B cell (primary cell): Measurements from ENCODE around the gene CCNYL1. TPM values are rescaled to one million over a fixed set of nuclear protein-coding genes. Genes with fewer than 3 reads are reported as not detected.

Source experiments
- ATAC-seq: fragments of 200-7000 bp; cut with Tn5 transposase; one replicate; pipeline ENCODE4 v1.10.0; 2021; ENCODE audit warnings: low read depth, mild to moderate bottlenecking, moderate number of reproducible peaks, moderate library complexity
- CTCF ChIA-PET: fragments of 350-600 bp; sonication (Branson Sonifier 250); formaldehyde crosslinking; loops from one replicate; lab custom pipeline; 2021; ENCODE audit warnings: antibody characterized with exemption, inconsistent platforms; lab: Charles Lee
- POLR2A ChIA-PET: fragments of 350-600 bp; sonication (Branson Sonifier 250); formaldehyde crosslinking; loops from one replicate; lab custom pipeline; 2021; ENCODE audit warnings: antibody characterized with exemption; lab: Charles Lee
- DNase-seq: peaks from one replicate; pipeline ENCODE4 v3.0.0; 2013
- H2AFZ ChIP-seq: 2 replicates; pipeline ENCODE4 v1.6.1; 2012; ENCODE audit warnings: mild to moderate bottlenecking, low read depth, low read length; ENCODE audit not compliant: insufficient read depth, poor library complexity, severe bottlenecking
- H3K27ac ChIP-seq, 2 donors: 1 replicate in 1 of 2; 2 replicates in 1 of 2; pipeline ENCODE4 v1.5.1; 2012 to 2013; ENCODE audit warnings: low read length in 2 of 2, mild to moderate bottlenecking in 2 of 2, moderate library complexity in 1 of 2
- H3K27me3 ChIP-seq, 4 experiments: fragments of 200-600 bp in 1 of 4; sonication (generic) in 1 of 4; replicated peaks in 1 of 4; 1 replicate in 2 of 4; 2 replicates in 2 of 4; pipeline versions ENCODE4 v1.6.1 to v1.7.0; 2013 to 2016; ENCODE audit warnings: low read length in 3 of 4, mild to moderate bottlenecking in 2 of 4, mixed read lengths in 1 of 4, moderate library complexity in 1 of 4; ENCODE audit not compliant: insufficient read depth in 4 of 4, control insufficient read depth in 3 of 4; ENCODE audit errors: control extremely low read depth in 1 of 4
- H3K36me3 ChIP-seq, 2 experiments: replicated peaks in 1 of 2; 1 replicate in 1 of 2; 2 replicates in 1 of 2; pipeline versions ENCODE4 v1.6.1 to v1.7.1; 2013; ENCODE audit warnings: low read length in 1 of 2; ENCODE audit not compliant: insufficient read depth in 2 of 2, control insufficient read depth in 1 of 2; ENCODE audit errors: control extremely low read depth in 1 of 2, extremely low read depth in 1 of 2
- H3K4me1 ChIP-seq, 2 donors: fragments of 200-600 bp in 1 of 2; sonication (generic) in 1 of 2; 1 replicate in 1 of 2; 2 replicates in 1 of 2; pipeline versions ENCODE4 v1.5.1 to v1.6.1; 2013 to 2017; ENCODE audit warnings: low read length in 2 of 2; ENCODE audit not compliant: control insufficient read depth in 2 of 2, insufficient read depth in 2 of 2
- H3K4me2 ChIP-seq: replicated peaks from 2 replicates; pipeline ENCODE3; 2012; ENCODE audit warnings: mild to moderate bottlenecking, low read depth, low read length; ENCODE audit not compliant: poor library complexity, severe bottlenecking
- H3K4me3 ChIP-seq, 5 experiments: fragments of 200-600 bp in 1 of 5; sonication (generic) in 1 of 5; 1 replicate in 3 of 5; 2 replicates in 2 of 5; pipeline versions ENCODE4 v1.5.1 to v1.7.0; 2011 to 2016; ENCODE audit warnings: low read length in 4 of 5, mild to moderate bottlenecking in 4 of 5, low read depth in 2 of 5, control low read depth in 1 of 5, moderate library complexity in 1 of 5; ENCODE audit not compliant: insufficient read depth in 1 of 5; ENCODE audit errors: control extremely low read depth in 1 of 5, extremely low read depth in 1 of 5
- H3K79me2 ChIP-seq: fragments of 200-600 bp; sonication (generic); one replicate; pipeline ENCODE4 v1.6.0; 2016; ENCODE audit warnings: low read length; ENCODE audit not compliant: control insufficient read depth, insufficient read depth
- H3K9ac ChIP-seq: fragments of 200-600 bp; sonication (generic); 2 replicates; pipeline ENCODE4 v1.6.1; 2017; ENCODE audit warnings: mild to moderate bottlenecking, low read length, moderate library complexity
- H3K9me3 ChIP-seq, 3 donors: one replicate each; pipeline versions ENCODE4 v1.6.1 to v1.7.1; 2013; ENCODE audit warnings: low read length in 2 of 3; ENCODE audit not compliant: control insufficient read depth in 2 of 3, insufficient read depth in 1 of 3; ENCODE audit errors: control extremely low read depth in 1 of 3
- H4K20me1 ChIP-seq: 2 replicates; pipeline ENCODE4 v1.6.0; 2012; ENCODE audit warnings: mild to moderate bottlenecking, low read length; ENCODE audit not compliant: insufficient read depth, control insufficient read depth, poor library complexity, severe bottlenecking
- H3K27ac Mint-ChIP-seq: one replicate; pipeline ENCODE4 v1.8.0; 2021; ENCODE audit warnings: mixed read lengths
- H3K27me3 Mint-ChIP-seq: one replicate; pipeline ENCODE4 v1.8.0; 2021; ENCODE audit warnings: mixed read lengths
- H3K4me1 Mint-ChIP-seq: one replicate; pipeline ENCODE4 v1.8.0; 2021; ENCODE audit warnings: mixed read lengths
- H3K4me3 Mint-ChIP-seq: one replicate; pipeline ENCODE4 v1.8.0; 2021; ENCODE audit warnings: mixed read lengths
- H3K9me3 Mint-ChIP-seq: one replicate; pipeline ENCODE4 v1.8.0; 2022; ENCODE audit warnings: mixed read lengths; ENCODE audit not compliant: insufficient read depth
- EZH2 ChIP-seq: IDR thresholded peaks from 2 replicates; pipeline ENCODE4 v1.6.1; 2012; ENCODE audit warnings: borderline replicate concordance, low read depth, mild to moderate bottlenecking, moderate library complexity, low read length; ENCODE audit not compliant: insufficient read depth, poor library complexity, severe bottlenecking
- WGBS: methylation state at CpG from one replicate; pipeline ENCODE4 v1.1.5; 2013; ENCODE audit warnings: missing lambda C conversion rate; ENCODE audit not compliant: insufficient coverage; 5-methylcytosine and 5-hydroxymethylcytosine counted together
- intact Hi-C: fragments of 100-400 bp; cut with micrococcal nuclease; formaldehyde crosslinking; loops from one replicate; pipeline ENCODE4 v1.10.0; 2022
- polyA plus RNA-seq: library from polyadenylated mRNA; depleted of rRNA; stranded (reverse); fragments of >200 nt; gene quantifications from 2 replicates; pipeline ENCODE4 v1.2.3, GENCODE V29; 2012
- total RNA-seq, 2 donors: library from RNA; stranded (reverse); fragments of 120-200 nt in 1 of 2; gene quantifications; 1 replicate in 1 of 2; 2 replicates in 1 of 2; pipeline versions ENCODE4 v1.2.3 to v1.2.4, GENCODE V29; 2013 to 2022
- TF ChIP-seq, protein P1 (sequence below): fragments of 200-600 bp; IDR thresholded peaks from one replicate; pipeline ENCODE4 v1.8.0; 2022; ENCODE audit warnings: antibody characterized with exemption, mild to moderate bottlenecking

Gene CCNYL1
- total and polyA plus RNA-seq, 2 donors (not counting 1 experiment from before 2014, with no cell fraction given): 8.6 to 14.2 TPM

DNA sequence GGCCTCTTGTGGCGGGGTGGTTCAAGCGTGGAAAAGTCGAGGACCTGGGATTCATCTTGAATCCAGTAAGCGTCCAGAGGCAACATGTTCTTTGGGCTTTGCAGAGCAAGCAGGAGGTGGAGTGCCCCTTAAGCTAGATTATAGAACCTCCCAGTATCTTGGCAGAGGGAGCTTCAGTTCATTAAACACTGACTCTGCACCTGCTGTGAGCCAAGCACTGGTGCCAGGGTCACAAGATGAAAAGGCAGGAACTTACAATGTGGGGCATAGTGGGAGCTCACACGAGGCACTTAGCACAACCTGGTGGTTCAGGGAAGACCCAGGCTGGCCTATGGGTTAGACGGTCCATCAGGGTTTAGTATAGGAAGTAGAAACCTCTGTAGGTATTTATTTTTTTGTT, 65.7 kb downstream of the CCNYL1 start:
- Histone ChIP-seq H3K4me2 (no peak overlapping the region), H4K20me1 (no peaks in the 10 kb centered on the region), H3K9ac (no peak overlapping the region), H3K4me3 (no peak overlapping the region), H3K79me2 (no peaks in the 10 kb centered on the region), H3K27ac (no peak overlapping the region), H3K9me3 (no peaks in the 10 kb centered on the region), H2AFZ (no peak overlapping the region), H3K27me3 (no peaks in the 10 kb centered on the region), H3K36me3 (no peaks in the 10 kb centered on the region), H3K4me1 (no peaks in the 10 kb centered on the region)
- ChIA-PET CTCF (interaction anchor here (1.4 kb wide), 1 partner anchor 257 kb away, joined by 3 read pairs; no protein-coding TSS in a partner anchor), POLR2A (no interaction called here)
- no peak overlapping the region for H3K4me3 Mint-ChIP-seq
- H3K9me3 Mint-ChIP-seq: no peaks in the 10 kb centered on the region
- ATAC-seq (no peak), DNase-seq (no peak)
- no peaks in the 10 kb centered on the region for H3K27me3 Mint-ChIP-seq
- intact Hi-C loops: no loop called here
- no peak for TF ChIP-seq EZH2
- TF ChIP-seq, protein P1, sequence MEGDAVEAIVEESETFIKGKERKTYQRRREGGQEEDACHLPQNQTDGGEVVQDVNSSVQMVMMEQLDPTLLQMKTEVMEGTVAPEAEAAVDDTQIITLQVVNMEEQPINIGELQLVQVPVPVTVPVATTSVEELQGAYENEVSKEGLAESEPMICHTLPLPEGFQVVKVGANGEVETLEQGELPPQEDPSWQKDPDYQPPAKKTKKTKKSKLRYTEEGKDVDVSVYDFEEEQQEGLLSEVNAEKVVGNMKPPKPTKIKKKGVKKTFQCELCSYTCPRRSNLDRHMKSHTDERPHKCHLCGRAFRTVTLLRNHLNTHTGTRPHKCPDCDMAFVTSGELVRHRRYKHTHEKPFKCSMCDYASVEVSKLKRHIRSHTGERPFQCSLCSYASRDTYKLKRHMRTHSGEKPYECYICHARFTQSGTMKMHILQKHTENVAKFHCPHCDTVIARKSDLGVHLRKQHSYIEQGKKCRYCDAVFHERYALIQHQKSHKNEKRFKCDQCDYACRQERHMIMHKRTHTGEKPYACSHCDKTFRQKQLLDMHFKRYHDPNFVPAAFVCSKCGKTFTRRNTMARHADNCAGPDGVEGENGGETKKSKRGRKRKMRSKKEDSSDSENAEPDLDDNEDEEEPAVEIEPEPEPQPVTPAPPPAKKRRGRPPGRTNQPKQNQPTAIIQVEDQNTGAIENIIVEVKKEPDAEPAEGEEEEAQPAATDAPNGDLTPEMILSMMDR: no peak
- H3K4me1 Mint-ChIP-seq: no peaks in the 10 kb centered on the region
- no peak overlapping the region for H3K27ac Mint-ChIP-seq
- 83% methylated on average over 3 of the region's 6 CpGs for WGBS

DNA sequence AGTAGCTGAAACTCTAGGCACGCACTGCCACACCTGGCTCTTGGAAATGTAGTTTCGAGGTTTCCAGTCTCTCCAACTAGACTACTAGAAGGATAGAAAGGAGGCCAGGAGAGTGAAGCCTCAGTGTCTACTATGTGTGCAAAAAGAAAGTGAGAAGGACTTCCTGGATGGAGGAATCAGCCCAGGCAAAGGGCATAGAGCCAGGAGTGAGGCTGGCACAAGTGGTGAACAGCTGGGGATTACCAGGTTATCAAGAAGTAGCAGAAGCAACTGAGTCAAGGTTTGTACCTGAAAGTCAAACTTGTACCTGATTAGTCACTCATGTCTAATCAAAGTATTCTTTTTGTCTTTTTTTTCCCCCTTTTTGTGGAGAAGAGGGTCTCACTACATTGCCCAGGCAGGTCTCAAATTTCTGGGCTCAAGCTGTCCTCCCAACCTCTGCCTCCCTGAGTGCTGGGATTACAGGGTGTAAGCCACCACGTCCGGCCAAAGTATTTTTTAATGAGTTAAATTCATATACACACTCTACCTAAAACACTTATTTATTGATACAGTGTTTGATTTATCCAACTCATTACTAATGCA, 67.0 kb downstream of the CCNYL1 start:
- Histone ChIP-seq H3K4me2 (no peak overlapping the region), H3K4me1 (no peaks in the 10 kb centered on the region), H3K9me3 (no peaks in the 10 kb centered on the region), H3K79me2 (no peaks in the 10 kb centered on the region), H3K27ac (no peak overlapping the region), H4K20me1 (no peaks in the 10 kb centered on the region), H3K36me3 (no peaks in the 10 kb centered on the region), H3K27me3 (peaks cover 0 to 3% (median 0%) of the 10 kb centered on the region in 4 experiments), H2AFZ (no peak overlapping the region), H3K9ac (no peak overlapping the region), H3K4me3 (no peak overlapping the region)
- no peaks in the 10 kb centered on the region for H3K4me1 Mint-ChIP-seq
- no CpG with 5 or more reads among the region's 4 CpGs for WGBS
- H3K9me3 Mint-ChIP-seq: no peaks in the 10 kb centered on the region
- ATAC-seq: no peak
- H3K4me3 Mint-ChIP-seq: no peak overlapping the region
- CTCF ChIA-PET: no interaction called here
- H3K27ac Mint-ChIP-seq: no peak overlapping the region
- intact Hi-C loops: no loop called here
- DNase-seq: no peak
- TF ChIP-seq, protein P1: no peak
- no peak for TF ChIP-seq EZH2
- H3K27me3 Mint-ChIP-seq: peaks cover 3% of the 10 kb centered on the region
- POLR2A ChIA-PET: no interaction called here
